HG03521 (cell line): ENCODE results near the gene GHRH.

Experiments used
- ATAC-seq: cut with Tn5 transposase; IDR thresholded peaks from one replicate; pipeline ENCODE4 v1.9.1; 2021; ENCODE audit warnings: mild to moderate bottlenecking, moderate library complexity; ENCODE audit not compliant: unreplicated experiment

Gene GHRH

GRCh38 chr20:37261714-37262113 is at the start of gene GHRH:
Gene GHRH (minus strand): TSS chr20:37261814. CDS start chr20:37256889, 4,925 bp downstream.
- ATAC-seq = no peak

GRCh38 chr20:37310951-37311350 is 49.3 kb upstream of the GHRH start:
- no peak for ATAC-seq

DNA sequence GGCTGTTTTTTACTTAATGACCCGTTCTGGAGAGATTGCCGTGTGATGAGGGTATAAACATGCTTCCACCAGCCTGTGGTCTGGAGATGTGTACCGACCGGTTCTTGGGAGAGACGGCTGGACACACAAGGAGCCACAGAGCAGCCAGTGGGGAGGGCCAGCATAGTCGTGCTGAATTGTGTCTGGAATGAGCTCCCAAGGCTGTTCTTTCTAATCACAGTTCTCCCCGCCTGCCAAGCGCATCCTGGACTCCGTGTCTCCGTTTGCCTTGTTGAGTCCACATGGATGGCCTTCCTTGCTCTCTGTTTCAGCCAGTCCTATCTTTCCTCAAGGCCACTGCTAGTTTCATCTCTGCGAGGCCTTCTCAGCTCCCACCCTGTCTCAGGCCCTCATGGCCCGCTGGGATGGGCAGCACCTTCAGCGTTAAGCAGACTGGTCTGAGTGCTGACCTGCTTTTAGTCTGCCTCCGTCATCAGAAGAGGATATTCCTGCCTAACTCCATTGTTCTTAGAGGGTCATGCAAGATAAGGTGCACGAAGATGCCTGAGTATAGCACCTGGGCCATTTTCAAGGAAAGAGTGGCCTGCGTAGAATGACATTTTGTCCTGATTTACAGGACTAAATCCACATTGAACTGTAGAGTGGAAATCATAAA is 48.4 kb upstream of the GHRH start:
- no peak for ATAC-seq

GRCh38 chr20:37309290-37309689 is 47.7 kb upstream of the GHRH start:
- ATAC-seq = no peak

GRCh38 chr20:37308086-37309050 is 46.8 kb upstream of the GHRH start:
- ATAC-seq = peak; percentile 74

- ATAC-seq = no peak
Observed at GRCh38 chr20:37305839-37306238, 44.2 kb upstream of the GHRH start.

- no peak for ATAC-seq
Observed at GRCh38 chr20:37305079-37305478, 43.5 kb upstream of the GHRH start.

- ATAC-seq = no peak
Observed at GRCh38 chr20:37303637-37304036, 42.0 kb upstream of the GHRH start.

DNA sequence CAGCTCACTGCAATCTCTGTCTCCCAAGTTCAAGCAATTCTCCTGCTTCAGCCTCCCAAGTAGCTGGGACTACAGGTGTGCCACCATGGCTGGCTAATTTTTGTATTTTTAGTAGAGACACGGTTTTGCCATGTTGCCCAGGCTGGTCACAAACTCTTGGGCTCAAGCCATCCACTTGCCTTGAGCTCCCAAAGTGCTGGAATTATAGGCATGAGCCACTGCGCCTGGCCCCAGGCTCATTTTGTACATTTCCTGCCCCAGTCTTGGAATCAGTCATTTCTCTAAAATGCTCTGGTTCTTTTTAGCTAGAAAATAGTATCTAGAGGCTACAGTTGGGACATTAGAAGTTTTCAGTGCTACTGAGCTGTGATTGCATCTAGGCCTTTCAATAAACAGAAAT is 41.4 kb upstream of the GHRH start:
- ATAC-seq = no peak

DNA sequence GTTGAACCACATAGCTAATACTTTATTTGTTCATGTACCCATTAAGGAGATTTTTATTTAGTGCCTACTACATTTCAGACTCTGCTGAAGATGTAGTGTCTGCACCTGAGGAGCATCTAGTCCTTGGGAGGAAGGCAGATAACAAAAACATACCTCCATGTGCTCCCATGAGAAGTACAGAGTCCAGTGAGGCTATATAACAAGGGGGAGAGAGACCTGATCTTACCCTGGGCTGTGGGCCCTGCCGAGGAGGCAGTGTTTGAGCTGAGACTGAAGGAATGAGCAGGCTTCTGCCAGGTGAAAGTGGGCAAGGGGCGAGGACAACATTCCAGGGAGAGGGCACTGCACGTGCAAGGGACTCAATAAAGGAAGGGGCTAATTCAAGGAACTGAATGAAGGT is 39.9 kb upstream of the GHRH start:
- no peak for ATAC-seq

GRCh38 chr20:37301120-37301519 is 39.5 kb upstream of the GHRH start:
- no peak for ATAC-seq

DNA sequence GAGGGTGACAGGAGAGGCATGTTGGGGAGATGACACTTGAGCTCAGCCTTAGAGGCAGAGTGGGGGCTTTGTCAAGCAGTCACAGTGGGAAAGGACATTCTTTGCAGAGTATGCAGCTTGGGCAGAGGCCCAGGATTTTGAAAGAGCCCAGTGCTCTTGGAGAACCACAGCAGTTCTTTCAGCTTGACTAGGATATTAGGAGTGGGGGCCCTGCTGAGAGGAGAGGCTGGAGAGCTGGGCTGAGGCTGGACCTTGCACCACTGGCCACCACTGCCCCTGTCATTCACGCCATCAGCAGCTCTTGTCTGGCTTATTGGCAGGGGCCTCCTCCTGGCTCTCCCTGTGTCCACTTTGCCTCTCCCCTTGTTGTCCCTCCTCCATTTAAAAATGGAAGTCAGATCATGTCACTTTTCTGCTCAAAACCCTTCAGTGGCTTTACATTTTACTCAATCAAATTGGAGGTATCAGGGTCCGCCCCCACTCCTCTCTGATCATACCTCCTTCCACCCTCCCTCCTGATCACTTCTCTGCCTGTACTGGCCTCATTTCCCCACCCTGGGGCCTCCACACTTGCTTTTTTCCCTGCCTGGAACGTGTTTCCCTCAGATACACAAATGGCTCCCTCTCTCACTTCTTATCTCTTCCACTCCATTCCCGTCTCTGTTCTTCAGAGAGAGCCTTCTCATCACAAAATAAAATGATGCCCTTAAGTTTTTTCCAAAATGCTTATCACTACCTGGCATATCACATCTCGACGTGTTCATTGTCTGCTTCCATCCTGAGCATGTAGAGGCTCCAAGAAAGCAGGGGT is 38.3 kb upstream of the GHRH start:
- ATAC-seq = no peak

DNA sequence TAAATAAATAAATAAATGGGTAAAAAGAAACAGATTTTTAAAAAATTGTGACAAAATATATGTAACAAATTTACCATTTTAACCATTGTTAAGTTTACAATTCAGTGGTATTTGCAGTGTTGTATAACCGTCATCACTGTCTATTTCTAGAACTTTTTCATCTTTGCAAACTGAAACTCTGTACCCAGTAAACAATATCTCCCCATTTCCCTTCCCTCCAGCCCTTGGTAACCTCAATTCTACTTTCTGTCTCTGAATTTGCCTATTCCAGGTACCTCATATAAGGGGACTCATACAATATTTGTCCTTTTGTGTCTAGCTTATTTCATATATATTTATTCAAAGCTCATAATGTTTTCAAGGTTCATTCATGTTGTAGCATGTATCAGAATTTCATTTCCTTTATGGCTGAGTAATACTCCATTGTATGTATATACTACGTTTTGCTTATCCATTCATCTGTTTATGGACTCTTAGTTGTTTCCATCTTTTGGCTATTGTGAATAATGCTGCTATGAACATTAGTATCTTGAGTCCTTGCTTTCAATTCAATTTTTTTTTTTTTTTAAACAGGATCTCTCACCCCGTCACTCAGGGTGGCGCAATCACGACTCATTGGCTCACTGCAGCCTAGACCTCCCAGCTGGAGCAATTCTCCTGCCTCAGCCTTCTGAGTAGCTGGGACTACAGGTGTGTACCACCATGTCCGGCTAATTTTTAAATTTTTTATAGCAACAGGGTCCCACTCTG is 36.8 kb upstream of the GHRH start:
- ATAC-seq = no peak

GRCh38 chr20:37297066-37297736 is 35.6 kb upstream of the GHRH start:
- ATAC-seq = no peak

- no peak for ATAC-seq
Observed at GRCh38 chr20:37296371-37296770, 34.8 kb upstream of the GHRH start.

DNA sequence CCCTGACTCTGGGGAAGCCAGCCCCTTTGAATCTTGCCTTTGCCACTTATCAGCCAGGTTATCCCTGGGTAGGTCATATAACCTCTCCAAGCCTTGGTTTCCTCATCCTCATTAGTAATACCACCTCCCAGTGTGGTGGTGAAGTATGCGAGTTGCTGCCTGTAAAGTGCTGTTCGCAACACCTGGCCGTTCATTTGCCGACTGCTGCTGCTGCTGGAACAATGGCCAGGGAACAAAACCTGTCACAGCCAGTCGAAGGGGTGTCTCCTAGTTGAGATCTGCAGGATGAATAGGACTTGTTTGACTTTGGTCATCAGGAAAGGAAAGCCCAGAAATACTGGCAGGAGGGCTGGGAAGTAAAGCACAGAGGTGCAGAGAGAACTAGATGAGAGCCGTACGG is 34.0 kb upstream of the GHRH start:
- no peak for ATAC-seq

GRCh38 chr20:37295001-37295400 is 33.4 kb upstream of the GHRH start:
- no peak for ATAC-seq

GRCh38 chr20:37294262-37294981 is 32.8 kb upstream of the GHRH start:
- ATAC-seq = no peak

- ATAC-seq = no peak
Observed at GRCh38 chr20:37293301-37293943, 31.8 kb upstream of the GHRH start.
